ENCODE data around the gene COL5A1. TPM values are rescaled to one million over a fixed set of nuclear protein-coding genes. Genes with fewer than 3 reads are reported as not detected.

The COL5A1 gene
- total RNA-seq, 4 donors from 2014 or later = 8.4 to 14.7 (median 11.3) TPM

DNA sequence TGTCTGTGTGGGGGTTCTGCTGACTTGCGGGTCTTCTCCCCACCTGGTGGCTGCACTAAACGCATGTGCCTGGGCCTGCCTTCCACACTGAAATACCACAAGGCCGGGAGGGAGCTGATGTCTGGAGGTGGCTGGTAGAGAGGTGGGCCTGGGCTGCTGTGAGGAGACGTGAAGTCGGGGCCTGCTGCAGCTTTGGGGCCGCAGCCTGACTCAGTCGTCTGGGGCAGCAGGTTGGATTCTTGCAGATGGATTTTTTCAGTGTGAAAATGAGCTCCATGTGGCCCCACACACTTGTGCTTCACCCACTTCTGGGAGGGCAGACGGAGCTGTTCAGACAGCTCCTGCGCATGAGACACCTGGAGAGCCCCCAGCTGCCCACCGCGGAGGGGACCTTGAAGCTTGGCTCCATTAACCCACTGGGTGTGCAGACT is 29.3 kb downstream of the COL5A1 start:
- 84 to 89% methylated on average over 10 to 11 of the region's 11 CpGs for WGBS, 2 donors
- TF ChIP-seq POLR2A (IDR thresholded peaks at IDR 0.05) = no peak
- TF ChIP-seq, protein P1, sequence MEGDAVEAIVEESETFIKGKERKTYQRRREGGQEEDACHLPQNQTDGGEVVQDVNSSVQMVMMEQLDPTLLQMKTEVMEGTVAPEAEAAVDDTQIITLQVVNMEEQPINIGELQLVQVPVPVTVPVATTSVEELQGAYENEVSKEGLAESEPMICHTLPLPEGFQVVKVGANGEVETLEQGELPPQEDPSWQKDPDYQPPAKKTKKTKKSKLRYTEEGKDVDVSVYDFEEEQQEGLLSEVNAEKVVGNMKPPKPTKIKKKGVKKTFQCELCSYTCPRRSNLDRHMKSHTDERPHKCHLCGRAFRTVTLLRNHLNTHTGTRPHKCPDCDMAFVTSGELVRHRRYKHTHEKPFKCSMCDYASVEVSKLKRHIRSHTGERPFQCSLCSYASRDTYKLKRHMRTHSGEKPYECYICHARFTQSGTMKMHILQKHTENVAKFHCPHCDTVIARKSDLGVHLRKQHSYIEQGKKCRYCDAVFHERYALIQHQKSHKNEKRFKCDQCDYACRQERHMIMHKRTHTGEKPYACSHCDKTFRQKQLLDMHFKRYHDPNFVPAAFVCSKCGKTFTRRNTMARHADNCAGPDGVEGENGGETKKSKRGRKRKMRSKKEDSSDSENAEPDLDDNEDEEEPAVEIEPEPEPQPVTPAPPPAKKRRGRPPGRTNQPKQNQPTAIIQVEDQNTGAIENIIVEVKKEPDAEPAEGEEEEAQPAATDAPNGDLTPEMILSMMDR (IDR thresholded peaks at IDR 0.05) = no peak
- DNase-seq (ENCODE audit: low spot score in 2 of 2) = no peak
- H3K4me3 ChIP-seq (ENCODE audit: low read depth, poor library complexity, severe bottlenecking) = no peak overlapping the region
- intact Hi-C loops (cut with DNase I; ENCODE audit: low total_unique reads) = no loop called here

DNA sequence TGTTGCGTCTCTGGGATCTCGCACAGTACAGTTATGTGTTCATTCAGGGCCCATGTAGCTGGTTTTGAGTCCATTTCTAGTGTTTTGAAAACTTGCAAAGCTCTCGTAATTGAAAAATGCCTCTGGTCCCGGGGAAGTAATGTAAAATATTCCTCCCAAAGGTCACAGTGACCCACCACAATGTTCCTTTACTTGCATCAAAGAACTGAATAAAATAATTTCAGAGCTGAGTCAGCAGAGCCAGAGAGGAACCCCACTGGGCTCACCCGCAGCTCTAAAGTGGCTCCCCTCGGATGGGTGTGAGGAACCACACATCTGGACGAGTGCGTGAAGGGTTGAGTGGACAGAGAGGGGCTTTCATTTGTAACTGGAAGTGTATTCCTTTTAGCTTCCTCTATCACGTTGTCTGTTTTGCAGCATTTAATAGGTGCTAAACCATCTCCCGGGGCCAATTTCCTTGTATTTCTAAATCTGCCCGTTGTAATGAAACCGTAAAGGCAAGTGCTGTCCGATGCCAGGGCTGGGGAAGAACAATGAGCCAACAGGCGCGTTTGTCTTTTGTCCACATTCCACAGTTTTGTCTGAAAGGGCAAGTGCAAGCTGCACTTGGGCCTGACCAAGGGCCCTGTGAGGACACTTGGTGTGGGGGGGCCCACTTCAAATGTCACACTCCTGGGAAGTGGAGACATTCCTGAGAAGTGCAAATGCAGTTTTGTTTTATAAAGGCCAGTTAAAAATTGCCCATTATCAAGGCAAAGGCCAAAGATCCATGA is 29.9 kb downstream of the COL5A1 start:
- 69 to 82% methylated on average over 15 of the region's 15 CpGs for WGBS, 2 donors
- no peak for DNase-seq (ENCODE audit: low spot score in 2 of 2)
- TF ChIP-seq, protein P1 (IDR thresholded peaks at IDR 0.05) = no peak
- TF ChIP-seq POLR2A (IDR thresholded peaks at IDR 0.05) = no peak
- no peak overlapping the region for H3K4me3 ChIP-seq (ENCODE audit: low read depth, poor library complexity, severe bottlenecking)
- intact Hi-C loops (cut with DNase I; ENCODE audit: low total_unique reads) = no loop called here

DNA sequence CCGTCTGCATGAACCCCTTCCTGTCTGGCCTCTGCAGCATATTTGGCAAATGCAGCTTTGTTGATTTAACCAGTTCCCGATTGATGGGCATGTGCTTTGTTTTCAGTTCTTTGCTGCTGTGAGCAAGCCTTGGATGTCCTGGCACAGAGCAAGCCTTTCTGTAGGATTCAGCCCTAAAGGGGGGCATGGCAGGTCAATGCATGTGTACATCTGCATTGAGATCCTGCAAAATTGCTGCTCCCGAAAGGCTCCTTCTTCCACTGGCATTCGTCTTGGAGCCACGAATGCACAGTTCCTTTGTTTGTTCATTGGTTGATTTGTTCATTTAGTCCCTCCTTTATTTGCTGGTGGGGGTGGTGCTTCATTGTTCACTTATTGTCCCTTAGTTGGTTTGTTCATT is 34.8 kb downstream of the COL5A1 start:
- DNase-seq (ENCODE audit: low spot score in 2 of 2) = no peak
- intact Hi-C loops (cut with DNase I; ENCODE audit: low total_unique reads) = no loop called here
- no peak for TF ChIP-seq POLR2A (IDR thresholded peaks at IDR 0.05)
- TF ChIP-seq, protein P1 (IDR thresholded peaks at IDR 0.05) = no peak
- 62 to 63% methylated on average over 5 of the region's 5 CpGs for WGBS, 2 donors
- no peak overlapping the region for H3K4me3 ChIP-seq (ENCODE audit: low read depth, poor library complexity, severe bottlenecking)

DNA sequence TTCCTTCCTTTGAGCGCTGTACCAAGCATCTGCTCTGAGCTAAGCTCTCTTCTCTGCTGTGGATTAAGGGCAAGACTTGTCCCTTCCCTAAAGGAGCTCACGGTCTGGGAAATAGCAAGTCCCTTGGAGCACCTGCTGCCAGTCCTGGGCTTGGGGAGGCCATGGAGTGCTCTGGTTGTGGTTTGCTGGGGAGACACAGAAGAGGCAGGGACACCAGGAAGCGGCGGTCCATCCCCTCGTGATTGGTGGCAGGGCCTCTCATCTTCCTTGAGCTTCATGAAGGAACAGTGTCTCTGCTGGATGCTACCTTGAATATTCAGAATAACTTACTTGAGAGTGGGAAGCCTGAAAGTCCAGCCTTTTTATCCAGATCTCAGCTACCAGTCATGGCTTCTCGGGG is 35.3 kb downstream of the COL5A1 start:
- intact Hi-C loops (cut with DNase I; ENCODE audit: low total_unique reads) = no loop called here
- no peak for DNase-seq (ENCODE audit: low spot score in 2 of 2)
- no peak for TF ChIP-seq POLR2A (IDR thresholded peaks at IDR 0.05)
- TF ChIP-seq, protein P1 (IDR thresholded peaks at IDR 0.05) = no peak
- H3K4me3 ChIP-seq (ENCODE audit: low read depth, poor library complexity, severe bottlenecking) = no peak overlapping the region
- WGBS, 2 donors = 86% methylated on average over 6 of the region's 6 CpGs

DNA sequence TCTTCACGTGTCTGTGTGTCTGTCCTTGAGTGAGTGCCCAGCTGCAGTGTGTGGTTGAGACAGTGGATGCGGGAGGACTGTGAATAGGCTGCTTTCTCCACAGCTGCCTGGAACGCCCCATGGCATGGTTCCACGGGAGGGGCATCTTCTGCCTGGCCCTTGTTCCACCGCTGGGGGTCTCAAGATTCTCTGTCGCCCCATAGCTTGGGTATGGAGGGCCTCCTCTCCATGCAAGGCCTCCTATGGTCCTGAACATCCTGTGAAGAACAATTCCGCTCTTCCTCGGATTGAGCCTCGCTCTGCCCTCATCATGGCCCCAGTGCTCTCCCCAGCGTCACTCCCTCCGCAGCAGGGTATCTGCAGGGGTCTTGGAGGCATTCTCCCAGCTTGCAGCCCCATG is 36.1 kb downstream of the COL5A1 start:
- 82 to 88% methylated on average over 11 of the region's 11 CpGs for WGBS, 2 donors
- DNase-seq (ENCODE audit: low spot score in 2 of 2) = no peak
- intact Hi-C loops (cut with DNase I; ENCODE audit: low total_unique reads) = no loop called here

More for the DNA sequence above, 36.1 kb downstream of the COL5A1 start:
- H3K4me3 ChIP-seq (ENCODE audit: low read depth, poor library complexity, severe bottlenecking) = no peak overlapping the region
- TF ChIP-seq, protein P1 (IDR thresholded peaks at IDR 0.05) = no peak
- no peak for TF ChIP-seq POLR2A (IDR thresholded peaks at IDR 0.05)
